Common myeloid progenitor, CD34-positive (primary cell): ENCODE measurements around the gene HOMER2.

Experiments
- CTCF ChIA-PET: fragments of 350-600 bp; sonication (Branson Sonifier 250); formaldehyde crosslinking; loops from one replicate; lab custom pipeline; 2021; ENCODE audit warnings: antibody characterized with exemption; lab: Charles Lee
- POLR2A ChIA-PET: fragments of 350-600 bp; sonication (Branson Sonifier 250); formaldehyde crosslinking; loops from one replicate; lab custom pipeline; 2021; ENCODE audit warnings: antibody characterized with exemption; lab: Charles Lee
- DNase-seq, 3 donors: peaks; one replicate each; pipeline versions ENCODE4 v3.0.0 to v3.0.0-alpha.2; 2013
- H3K27ac ChIP-seq, 2 experiments: 1 replicate in 1 of 2; 2 replicates in 1 of 2; pipeline ENCODE4 v1.7.0; 2013; ENCODE audit warnings: inconsistent platforms in 2 of 2, low read length in 2 of 2, mild to moderate bottlenecking in 2 of 2, low read depth in 1 of 2, moderate library complexity in 1 of 2; ENCODE audit not compliant: severe bottlenecking in 2 of 2, insufficient read depth in 1 of 2, poor library complexity in 1 of 2
- H3K27me3 ChIP-seq, 5 experiments: replicated peaks in 2 of 5; 1 replicate in 3 of 5; 2 replicates in 2 of 5; pipeline versions ENCODE4 v1.6.1 to v1.7.0; 2013; ENCODE audit warnings: low read length in 4 of 5, mild to moderate bottlenecking in 2 of 5, moderate library complexity in 2 of 5, inconsistent platforms in 1 of 5; ENCODE audit not compliant: insufficient read depth in 5 of 5, control insufficient read depth in 4 of 5
- H3K36me3 ChIP-seq, 4 experiments: 1 replicate in 2 of 4; 2 replicates in 2 of 4; pipeline versions ENCODE4 v1.6.1 to v1.7.0; 2013; ENCODE audit warnings: low read length in 3 of 4, control low read depth in 1 of 4, mild to moderate bottlenecking in 1 of 4; ENCODE audit not compliant: control insufficient read depth in 4 of 4, insufficient read depth in 4 of 4
- H3K4me1 ChIP-seq, 4 experiments: 1 replicate in 3 of 4; 2 replicates in 1 of 4; pipeline versions ENCODE4 v1.6.1 to v1.7.1; 2013; ENCODE audit warnings: low read length in 3 of 4, mild to moderate bottlenecking in 3 of 4, control low read depth in 1 of 4, inconsistent platforms in 1 of 4, moderate library complexity in 1 of 4; ENCODE audit not compliant: control insufficient read depth in 4 of 4, insufficient read depth in 4 of 4; ENCODE audit errors: control extremely low read depth in 1 of 4
- H3K4me3 ChIP-seq, 7 experiments: 1 replicate in 4 of 7; 2 replicates in 3 of 7; pipeline versions ENCODE4 v1.5.1 to v1.7.0; 2013; ENCODE audit warnings: mild to moderate bottlenecking in 7 of 7, low read length in 6 of 7, moderate library complexity in 6 of 7, inconsistent platforms in 2 of 7, low read depth in 2 of 7, control low read depth in 1 of 7; ENCODE audit not compliant: insufficient read depth in 4 of 7, control insufficient read depth in 1 of 7; ENCODE audit errors: extremely low read depth in 1 of 7
- H3K9me3 ChIP-seq, 5 experiments: 1 replicate in 4 of 5; 2 replicates in 1 of 5; pipeline versions ENCODE4 v1.6.1 to v1.7.1; 2013; ENCODE audit warnings: low read length in 4 of 5, mild to moderate bottlenecking in 2 of 5, inconsistent platforms in 1 of 5, low read depth in 1 of 5, moderate library complexity in 1 of 5; ENCODE audit not compliant: control insufficient read depth in 4 of 5, insufficient read depth in 2 of 5; ENCODE audit errors: control extremely low read depth in 1 of 5
- WGBS: methylation state at CpG from one replicate; pipeline ENCODE4 v1.1.5; 2013; ENCODE audit not compliant: insufficient coverage; 5-methylcytosine and 5-hydroxymethylcytosine counted together

Gene HOMER2

GRCh38 chr15:82855286-82856100 is 97.0 kb downstream of the HOMER2 start:
- POLR2A ChIA-PET = interaction anchor here (1.2 kb wide), 1 partner anchor 11 kb away, joined by 4 read pairs; no protein-coding TSS in a partner anchor

DNA sequence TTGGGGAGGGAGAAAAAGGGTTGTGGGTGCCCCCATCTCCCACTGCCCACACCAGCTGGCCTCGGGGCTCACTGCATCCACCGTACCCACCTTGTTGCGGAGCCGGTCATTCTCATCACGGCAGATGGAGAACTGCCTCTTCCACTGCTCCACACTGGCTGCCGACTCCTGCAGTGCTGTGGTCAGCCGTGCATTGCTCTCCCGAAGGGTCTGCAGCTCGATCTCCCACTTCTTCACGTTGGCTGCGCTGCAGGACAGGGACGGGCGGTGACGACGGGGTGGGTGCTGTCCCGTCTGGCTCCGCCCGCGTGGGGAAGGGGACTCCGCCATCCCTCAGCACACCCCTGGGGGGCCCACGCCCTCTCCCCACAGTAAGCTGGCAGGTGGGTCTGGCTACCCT is 98.0 kb downstream of the HOMER2 start:
- no peaks in the 10 kb centered on the region for H3K27me3 ChIP-seq
- H3K9me3 ChIP-seq = no peaks in the 10 kb centered on the region
- ChIA-PET CTCF (interaction anchor here (2.1 kb wide), 1 partner anchor 16 kb away, joined by 14 read pairs; no protein-coding TSS in a partner anchor), POLR2A (no interaction called here)
- peaks cover 0 to 2% (median 0%) of the 10 kb centered on the region in 4 experiments for H3K36me3 ChIP-seq
- 99% methylated on average over 20 of the region's 21 CpGs for WGBS
- H3K27ac ChIP-seq = no peak overlapping the region
- H3K4me1 ChIP-seq = peaks cover 4 to 41% (median 37%) of the 10 kb centered on the region in 4 experiments
- no peak for DNase-seq
- H3K4me3 ChIP-seq = no peak overlapping the region

More at GRCh38 chr15:82855286-82856100, 97.0 kb downstream of the HOMER2 start:
- DNase-seq = peak; percentile 45 to 74 (median 69)
- Histone ChIP-seq H3K36me3 (peaks cover 0 to 2% (median 0%) of the 10 kb centered on the region in 4 experiments), H3K4me1 (peaks cover 4 to 32% (median 28%) of the 10 kb centered on the region in 4 experiments), H3K27me3 (no peaks in the 10 kb centered on the region), H3K27ac (peak overlapping the region; percentile 29 to 74), H3K4me3 (peak overlapping the region in 4 of 7 experiments; percentile 15 to 63 (median 27)), H3K9me3 (no peaks in the 10 kb centered on the region)
- CTCF ChIA-PET = interaction anchor here (0.6 to 2.1 kb wide), 4 partner anchors 15 to 176 kb away, joined by 3 to 14 read pairs (median 8); no protein-coding TSS in a partner anchor
- 81% methylated on average over 8 of the region's 17 CpGs for WGBS

- peak; percentile 40 to 80 (median 50) for DNase-seq
- POLR2A ChIA-PET = no interaction called here
- CTCF ChIA-PET = interaction anchor here (0.9 kb wide), 1 partner anchor 147 kb away, joined by 4 read pairs; no protein-coding TSS in a partner anchor
- peaks cover 0 to 2% (median 0%) of the 10 kb centered on the region in 4 experiments for H3K36me3 ChIP-seq
- H3K4me3 ChIP-seq = peak overlapping the region in 1 of 7 experiments; percentile 25
- 82% methylated on average over 16 of the region's 16 CpGs for WGBS
- H3K4me1 ChIP-seq = peaks cover 4 to 48% (median 43%) of the 10 kb centered on the region in 4 experiments
- no peak overlapping the region for H3K27ac ChIP-seq
- H3K27me3 ChIP-seq = no peaks in the 10 kb centered on the region
- no peaks in the 10 kb centered on the region for H3K9me3 ChIP-seq
Observed at GRCh38 chr15:82852941-82853561, 99.5 kb downstream of the HOMER2 start.

- Histone ChIP-seq H3K36me3 (peaks cover 0 to 2% (median 0%) of the 10 kb centered on the region in 4 experiments), H3K4me1 (peaks cover 4 to 48% (median 43%) of the 10 kb centered on the region in 4 experiments)
- POLR2A ChIA-PET = no interaction called here
Observed at GRCh38 chr15:82851981-82852511, 100.5 kb downstream of the HOMER2 start.

DNA sequence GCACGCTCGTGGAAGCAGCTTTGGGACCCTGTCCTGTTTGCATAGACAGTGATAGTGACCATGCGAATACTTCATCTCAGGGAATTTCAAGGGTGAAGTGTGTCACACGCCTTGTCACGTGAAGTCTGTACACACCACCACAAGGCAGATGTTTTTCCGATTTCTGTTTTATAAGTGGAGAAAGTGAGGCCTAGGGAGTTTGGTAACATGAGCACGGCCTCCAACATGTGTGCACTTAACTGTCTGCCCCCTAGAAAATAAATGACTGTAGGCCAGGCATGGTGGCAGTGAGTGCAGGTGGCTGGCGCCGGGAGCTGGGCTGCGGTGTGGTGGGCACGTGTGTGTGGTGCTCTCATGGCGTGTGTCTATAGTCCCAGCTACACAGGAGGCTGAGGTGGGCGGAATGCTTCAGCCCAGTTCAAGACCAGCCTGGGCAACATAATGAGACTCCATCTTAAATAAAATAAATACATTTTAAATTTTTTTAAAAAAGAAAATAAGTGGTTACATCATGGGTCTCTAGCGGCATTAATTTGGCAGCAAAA is 101.1 kb downstream of the HOMER2 start:
- Histone ChIP-seq H3K4me3 (no peak overlapping the region), H3K27ac (no peak overlapping the region), H3K36me3 (peaks cover 0 to 2% (median 0%) of the 10 kb centered on the region in 4 experiments), H3K9me3 (no peaks in the 10 kb centered on the region), H3K4me1 (peaks cover 4 to 48% (median 43%) of the 10 kb centered on the region in 4 experiments), H3K27me3 (no peaks in the 10 kb centered on the region)
- WGBS = 99% methylated on average over 10 of the region's 14 CpGs
- ChIA-PET POLR2A (interaction anchor here (1.4 kb wide), 1 partner anchor 18 kb away, joined by 4 read pairs; no protein-coding TSS in a partner anchor), CTCF (interaction anchor here (0.5 to 5.9 kb wide), 7 partner anchors 11 to 227 kb away, joined by 3 to 71 read pairs (median 4); no protein-coding TSS in a partner anchor)
- no peak for DNase-seq

More at GRCh38 chr15:82851981-82852511, 100.5 kb downstream of the HOMER2 start:
- no peaks in the 10 kb centered on the region for H3K9me3 ChIP-seq
- H3K27ac ChIP-seq = no peak overlapping the region
- no peak overlapping the region for H3K4me3 ChIP-seq
- H3K27me3 ChIP-seq = no peaks in the 10 kb centered on the region
- DNase-seq = no peak
- 87% methylated on average over 9 of the region's 9 CpGs for WGBS
- CTCF ChIA-PET = interaction anchor here (0.7 to 5.9 kb wide), 2 partner anchors 11 to 149 kb away, joined by 3 to 71 read pairs; no protein-coding TSS in a partner anchor

- no peak overlapping the region for H3K27ac ChIP-seq
- POLR2A ChIA-PET = interaction anchor here (1.4 kb wide), 1 partner anchor 18 kb away, joined by 4 read pairs; no protein-coding TSS in a partner anchor
- H3K36me3 ChIP-seq = peaks cover 0 to 2% (median 0%) of the 10 kb centered on the region in 4 experiments
- no peaks in the 10 kb centered on the region for H3K27me3 ChIP-seq
- no peaks in the 10 kb centered on the region for H3K9me3 ChIP-seq
- WGBS = 81% methylated on average over 6 of the region's 7 CpGs
- peaks cover 4 to 49% (median 39%) of the 10 kb centered on the region in 4 experiments for H3K4me1 ChIP-seq
- CTCF ChIA-PET = interaction anchor here (0.7 to 5.9 kb wide), 6 partner anchors 18 to 160 kb away, joined by 4 to 71 read pairs (median 6); no protein-coding TSS in a partner anchor
- DNase-seq = no peak
- no peak overlapping the region for H3K4me3 ChIP-seq
Observed at GRCh38 chr15:82850731-82851130, 101.8 kb downstream of the HOMER2 start.
